ENCODE measurements around the gene CIITA. TPM values are rescaled to one million over a fixed set of nuclear protein-coding genes. Genes with fewer than 3 reads are reported as not detected.

Gene CIITA
- total and polyA plus RNA-seq, 9 of the 15 experiments (the other 6 are each of a cell fraction or from before 2014, with no cell fraction given), result 0.01 to 0.20 (median 0.11) TPM; not detected in 4

GRCh38 chr16:10972108-10972818 is 95.3 kb downstream of the CIITA start (continued):
- TF ChIP-seq ZBTB7A (IDR thresholded peaks at IDR 0.05; ENCODE audit: borderline replicate concordance, control insufficient read depth, low read depth, low read length) (peak; percentile 46; the same call in 1 of the 2 replicates), CCNT2 (IDR thresholded peaks at IDR 0.05; ENCODE audit: borderline replicate concordance, extremely low read depth, insufficient read length, low read depth, low read length) (peak; percentile 98), RUNX1 (IDR thresholded peaks at IDR 0.05; ENCODE audit: low read depth) (peak; percentile 84; the same call in 1 of the 2 replicates), TAF9B (IDR thresholded peaks at IDR 0.05; ENCODE audit: partially characterized antibody) (peak; percentile 84), XRCC5 (IDR thresholded peaks at IDR 0.05; ENCODE audit: low read depth, low read length) (0 out of 2 replicates have a peak, but pooled peaks have one; percentile 25), RHOXF2B (CRISPR knock-in tag; conservative IDR thresholded peaks at IDR 0.05) (no peak), ZNF174 (CRISPR knock-in tag; IDR thresholded peaks at IDR 0.05) (no peak), NCOR1 (IDR thresholded peaks at IDR 0.05) (peak; percentile 99), ZNF778 (CRISPR knock-in tag; IDR thresholded peaks at IDR 0.05) (no peak), STAT5A (IDR thresholded peaks at IDR 0.05; ENCODE audit: borderline replicate concordance, low read length) (peak; percentile 88), PREB (CRISPR knock-in tag; IDR thresholded peaks at IDR 0.05) (no peak), MTA2 (IDR thresholded peaks at IDR 0.05; ENCODE audit: low read depth) (peak; percentile 99), HMGN3 (IDR thresholded peaks at IDR 0.05; ENCODE audit: borderline replicate concordance, extremely low read depth, insufficient read length, low read depth, low read length) (peak; percentile 96), ZBTB17 (CRISPR knock-in tag; IDR thresholded peaks at IDR 0.05) (peak; percentile 84), ZEB2 (IDR thresholded peaks at IDR 0.05) (peak; percentile 96), ILK (tag; IDR thresholded peaks at IDR 0.05; ENCODE audit: borderline replicate concordance, low read depth) (no peak), TAF15 (IDR thresholded peaks at IDR 0.05; ENCODE audit: low read depth, low read length) (no peak), ZNF589 (CRISPR knock-in tag; IDR thresholded peaks at IDR 0.05; ENCODE audit: low read depth) (peak; percentile 84), NCOA4 (IDR thresholded peaks at IDR 0.05; ENCODE audit: partially characterized antibody) (peak; percentile 47), RBBP5 (IDR thresholded peaks at IDR 0.05; ENCODE audit: borderline replicate concordance, insufficient read depth, low read length, poor library complexity, severe bottlenecking) (no peak)
- TF ChIP-seq, protein P1, sequence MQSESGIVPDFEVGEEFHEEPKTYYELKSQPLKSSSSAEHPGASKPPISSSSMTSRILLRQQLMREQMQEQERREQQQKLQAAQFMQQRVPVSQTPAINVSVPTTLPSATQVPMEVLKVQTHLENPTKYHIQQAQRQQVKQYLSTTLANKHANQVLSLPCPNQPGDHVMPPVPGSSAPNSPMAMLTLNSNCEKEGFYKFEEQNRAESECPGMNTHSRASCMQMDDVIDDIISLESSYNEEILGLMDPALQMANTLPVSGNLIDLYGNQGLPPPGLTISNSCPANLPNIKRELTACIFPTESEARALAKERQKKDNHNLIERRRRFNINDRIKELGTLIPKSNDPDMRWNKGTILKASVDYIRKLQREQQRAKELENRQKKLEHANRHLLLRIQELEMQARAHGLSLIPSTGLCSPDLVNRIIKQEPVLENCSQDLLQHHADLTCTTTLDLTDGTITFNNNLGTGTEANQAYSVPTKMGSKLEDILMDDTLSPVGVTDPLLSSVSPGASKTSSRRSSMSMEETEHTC (IDR thresholded peaks at IDR 0.05), result peak; percentile 80; the same call in 1 of the 2 replicates
- TF ChIP-seq, protein P2, sequence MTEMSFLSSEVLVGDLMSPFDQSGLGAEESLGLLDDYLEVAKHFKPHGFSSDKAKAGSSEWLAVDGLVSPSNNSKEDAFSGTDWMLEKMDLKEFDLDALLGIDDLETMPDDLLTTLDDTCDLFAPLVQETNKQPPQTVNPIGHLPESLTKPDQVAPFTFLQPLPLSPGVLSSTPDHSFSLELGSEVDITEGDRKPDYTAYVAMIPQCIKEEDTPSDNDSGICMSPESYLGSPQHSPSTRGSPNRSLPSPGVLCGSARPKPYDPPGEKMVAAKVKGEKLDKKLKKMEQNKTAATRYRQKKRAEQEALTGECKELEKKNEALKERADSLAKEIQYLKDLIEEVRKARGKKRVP (CRISPR knock-in tag; IDR thresholded peaks at IDR 0.05), result peak; percentile 53; the same call in 1 of the 2 replicates
- TF ChIP-seq, protein P3, sequence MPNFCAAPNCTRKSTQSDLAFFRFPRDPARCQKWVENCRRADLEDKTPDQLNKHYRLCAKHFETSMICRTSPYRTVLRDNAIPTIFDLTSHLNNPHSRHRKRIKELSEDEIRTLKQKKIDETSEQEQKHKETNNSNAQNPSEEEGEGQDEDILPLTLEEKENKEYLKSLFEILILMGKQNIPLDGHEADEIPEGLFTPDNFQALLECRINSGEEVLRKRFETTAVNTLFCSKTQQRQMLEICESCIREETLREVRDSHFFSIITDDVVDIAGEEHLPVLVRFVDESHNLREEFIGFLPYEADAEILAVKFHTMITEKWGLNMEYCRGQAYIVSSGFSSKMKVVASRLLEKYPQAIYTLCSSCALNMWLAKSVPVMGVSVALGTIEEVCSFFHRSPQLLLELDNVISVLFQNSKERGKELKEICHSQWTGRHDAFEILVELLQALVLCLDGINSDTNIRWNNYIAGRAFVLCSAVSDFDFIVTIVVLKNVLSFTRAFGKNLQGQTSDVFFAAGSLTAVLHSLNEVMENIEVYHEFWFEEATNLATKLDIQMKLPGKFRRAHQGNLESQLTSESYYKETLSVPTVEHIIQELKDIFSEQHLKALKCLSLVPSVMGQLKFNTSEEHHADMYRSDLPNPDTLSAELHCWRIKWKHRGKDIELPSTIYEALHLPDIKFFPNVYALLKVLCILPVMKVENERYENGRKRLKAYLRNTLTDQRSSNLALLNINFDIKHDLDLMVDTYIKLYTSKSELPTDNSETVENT (CRISPR knock-in tag; IDR thresholded peaks at IDR 0.05), result 0 out of 2 replicates have a peak, but pooled peaks have one; percentile 64
